Measurements from ENCODE around the gene FDX1. TPM values are rescaled to one million over a fixed set of nuclear protein-coding genes. Genes with fewer than 3 reads are reported as not detected.

Gene FDX1
- polyA plus RNA-seq, 3 donors: 17.2 to 23.3 (median 20.5) TPM

GRCh38 chr11:110481523-110481922 lies 51.8 kb downstream of the FDX1 start:
- no peak for DNase-seq (ENCODE audit: extremely low read depth in 1 of 11, low read depth in 9 of 11, low spot score in 4 of 11)

GRCh38 chr11:110486156-110486555 lies 56.4 kb downstream of the FDX1 start:
- no peak for DNase-seq (ENCODE audit: extremely low read depth in 1 of 11, low read depth in 9 of 11, low spot score in 4 of 11)

- DNase-seq (ENCODE audit: extremely low read depth in 1 of 11, low read depth in 9 of 11, low spot score in 4 of 11): no peak
These were observed 58.7 kb downstream of the FDX1 start for GRCh38 chr11:110488446-110488845.

- DNase-seq (ENCODE audit: extremely low read depth in 1 of 11, low read depth in 9 of 11, low spot score in 4 of 11): no peak
These were observed 61.1 kb downstream of the FDX1 start for GRCh38 chr11:110490886-110491285.

- no peak for DNase-seq (ENCODE audit: extremely low read depth in 1 of 11, low read depth in 9 of 11, low spot score in 4 of 11)
These were observed 62.0 kb downstream of the FDX1 start for GRCh38 chr11:110491577-110492320.

- DNase-seq (ENCODE audit: extremely low read depth in 1 of 11, low read depth in 9 of 11, low spot score in 4 of 11): no peak
These were observed 62.6 kb downstream of the FDX1 start for GRCh38 chr11:110492321-110492685.

GRCh38 chr11:110493346-110493745 lies 63.6 kb downstream of the FDX1 start:
- DNase-seq (ENCODE audit: extremely low read depth in 1 of 11, low read depth in 9 of 11, low spot score in 4 of 11): no peak

- no peak for DNase-seq (ENCODE audit: extremely low read depth in 1 of 11, low read depth in 9 of 11, low spot score in 4 of 11)
These were observed 67.7 kb downstream of the FDX1 start for GRCh38 chr11:110497231-110497978.

GRCh38 chr11:110501428-110501827 lies 71.7 kb downstream of the FDX1 start:
- DNase-seq (ENCODE audit: extremely low read depth in 1 of 11, low read depth in 9 of 11, low spot score in 4 of 11): no peak

GRCh38 chr11:110505528-110506284 lies 76.0 kb downstream of the FDX1 start:
- DNase-seq (ENCODE audit: extremely low read depth in 1 of 11, low read depth in 9 of 11, low spot score in 4 of 11): no peak

GRCh38 chr11:110507328-110507727 lies 77.6 kb downstream of the FDX1 start:
- no peak for DNase-seq (ENCODE audit: extremely low read depth in 1 of 11, low read depth in 9 of 11, low spot score in 4 of 11)

- no peak for DNase-seq (ENCODE audit: extremely low read depth in 1 of 11, low read depth in 9 of 11, low spot score in 4 of 11)
These were observed 79.0 kb downstream of the FDX1 start for GRCh38 chr11:110508786-110509185.

GRCh38 chr11:110509472-110509871 lies 79.7 kb downstream of the FDX1 start:
- DNase-seq (ENCODE audit: extremely low read depth in 1 of 11, low read depth in 9 of 11, low spot score in 4 of 11): no peak

- DNase-seq (ENCODE audit: extremely low read depth in 1 of 11, low read depth in 9 of 11, low spot score in 4 of 11): no peak
These were observed 82.3 kb downstream of the FDX1 start for GRCh38 chr11:110512026-110512425.

- DNase-seq (ENCODE audit: extremely low read depth in 1 of 11, low read depth in 9 of 11, low spot score in 4 of 11): no peak
These were observed 83.6 kb downstream of the FDX1 start for GRCh38 chr11:110513259-110513801.

GRCh38 chr11:110513846-110514437 lies 84.2 kb downstream of the FDX1 start:
- no peak for DNase-seq (ENCODE audit: extremely low read depth in 1 of 11, low read depth in 9 of 11, low spot score in 4 of 11)

Measured in renal cortex interstitium (tissue), 11 donors.